GM19099 (cell line): ENCODE data around the gene GRK7.

ENCODE experiments used
- POLR2A ChIP-seq: IDR thresholded peaks from 3 replicates; pipeline ENCODE4 v1.6.1; 2011; ENCODE audit warnings: low read depth; ENCODE audit not compliant: insufficient read length; ENCODE audit errors: extremely low read depth

The GRK7 gene, protein sequence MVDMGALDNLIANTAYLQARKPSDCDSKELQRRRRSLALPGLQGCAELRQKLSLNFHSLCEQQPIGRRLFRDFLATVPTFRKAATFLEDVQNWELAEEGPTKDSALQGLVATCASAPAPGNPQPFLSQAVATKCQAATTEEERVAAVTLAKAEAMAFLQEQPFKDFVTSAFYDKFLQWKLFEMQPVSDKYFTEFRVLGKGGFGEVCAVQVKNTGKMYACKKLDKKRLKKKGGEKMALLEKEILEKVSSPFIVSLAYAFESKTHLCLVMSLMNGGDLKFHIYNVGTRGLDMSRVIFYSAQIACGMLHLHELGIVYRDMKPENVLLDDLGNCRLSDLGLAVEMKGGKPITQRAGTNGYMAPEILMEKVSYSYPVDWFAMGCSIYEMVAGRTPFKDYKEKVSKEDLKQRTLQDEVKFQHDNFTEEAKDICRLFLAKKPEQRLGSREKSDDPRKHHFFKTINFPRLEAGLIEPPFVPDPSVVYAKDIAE (N-terminal part only)

DNA sequence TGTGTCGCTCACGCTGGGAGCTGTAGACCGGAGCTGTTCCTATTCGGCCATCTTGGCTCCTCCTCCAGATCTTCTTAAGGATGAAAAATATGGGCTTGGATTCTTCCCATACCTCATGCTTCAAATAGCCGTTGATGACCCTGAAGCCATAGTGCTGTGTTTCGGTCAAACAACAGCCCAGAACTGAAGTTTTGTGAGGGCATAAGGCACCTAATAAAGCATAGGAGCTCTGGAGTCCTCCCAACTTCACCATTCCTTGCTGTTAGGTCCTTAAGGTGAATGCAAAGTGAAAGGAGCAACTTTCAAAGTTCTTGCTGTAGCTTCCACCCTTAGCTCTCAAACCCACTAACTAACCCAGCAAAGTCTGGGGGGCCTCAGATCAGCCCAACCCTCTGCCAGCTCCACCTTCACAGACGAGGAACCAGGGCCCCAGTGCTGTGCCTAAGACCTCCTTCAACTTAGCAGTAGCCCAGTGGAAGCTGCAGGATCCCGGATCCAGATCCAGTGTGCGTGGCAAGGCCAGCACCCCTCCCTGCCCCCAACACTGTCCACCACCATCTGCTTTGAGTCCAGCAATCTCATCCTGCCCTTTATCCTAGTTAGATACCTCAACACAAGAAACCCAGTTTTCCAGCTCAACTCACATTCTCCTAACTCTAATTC is at the start of gene GRK7:
Gene GRK7, plus strand, starts transcription at position 321 of the 663 bp plus-strand sequence. CDS start 14,877 bp downstream, outside the sequence.
- TF ChIP-seq POLR2A = no peak

DNA sequence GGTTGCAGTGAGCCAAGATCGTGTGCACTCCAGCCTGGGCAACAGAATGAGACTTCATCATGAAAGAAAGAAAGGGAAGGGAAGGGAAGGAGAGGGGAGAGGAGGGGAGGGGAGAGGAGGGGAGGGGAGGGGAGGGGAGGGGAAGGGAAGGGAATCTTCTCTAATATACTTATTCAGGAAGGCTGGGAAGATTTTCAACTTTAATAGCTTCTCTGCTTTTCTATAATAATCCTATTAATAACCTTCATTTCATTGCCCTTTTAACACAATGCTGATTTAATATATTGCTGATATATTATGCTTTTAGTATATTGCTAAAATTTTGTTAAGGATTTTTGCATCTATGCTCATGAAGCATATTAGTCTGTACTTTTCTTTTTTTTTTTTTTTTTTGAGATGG is 48.5 kb upstream of the GRK7 start:
- no peak for TF ChIP-seq POLR2A

DNA sequence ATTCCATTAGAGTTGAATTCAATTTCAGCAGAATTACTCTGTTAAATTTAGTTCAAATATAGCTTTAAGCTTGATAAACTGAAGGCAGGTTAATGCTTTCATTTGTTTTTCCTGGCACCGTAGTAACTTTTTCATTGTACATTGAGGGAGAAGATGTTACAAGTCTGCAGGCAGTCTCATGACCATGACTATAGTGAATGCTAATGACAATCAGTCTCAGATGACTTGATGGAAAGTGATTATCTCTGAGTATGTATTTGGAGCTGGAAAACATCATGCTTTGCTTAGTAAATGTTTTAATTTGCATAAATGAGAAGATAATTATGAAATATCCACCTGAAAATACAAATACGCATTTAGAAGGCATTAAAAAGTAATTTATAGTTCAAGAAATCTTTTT is 41.1 kb upstream of the GRK7 start:
- TF ChIP-seq POLR2A = no peak

DNA sequence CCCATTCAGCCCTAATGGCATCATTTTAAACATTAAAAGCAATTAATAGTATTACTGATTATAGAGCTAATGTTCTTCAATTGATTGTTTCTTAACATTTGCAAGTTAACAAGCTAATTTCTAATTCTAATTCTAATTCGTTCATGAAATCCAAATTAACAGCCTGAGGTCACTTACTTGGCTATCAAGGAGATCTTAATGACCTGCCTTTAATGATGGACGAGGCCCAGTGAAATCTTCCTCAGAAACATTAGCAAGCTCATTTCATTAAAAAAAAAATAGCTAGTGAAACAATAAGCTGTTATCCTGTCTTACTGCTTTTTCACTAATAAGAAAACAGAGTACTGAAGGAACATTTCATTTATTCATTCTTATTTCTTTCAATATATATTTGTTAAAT is 40.6 kb upstream of the GRK7 start:
- no peak for TF ChIP-seq POLR2A

DNA sequence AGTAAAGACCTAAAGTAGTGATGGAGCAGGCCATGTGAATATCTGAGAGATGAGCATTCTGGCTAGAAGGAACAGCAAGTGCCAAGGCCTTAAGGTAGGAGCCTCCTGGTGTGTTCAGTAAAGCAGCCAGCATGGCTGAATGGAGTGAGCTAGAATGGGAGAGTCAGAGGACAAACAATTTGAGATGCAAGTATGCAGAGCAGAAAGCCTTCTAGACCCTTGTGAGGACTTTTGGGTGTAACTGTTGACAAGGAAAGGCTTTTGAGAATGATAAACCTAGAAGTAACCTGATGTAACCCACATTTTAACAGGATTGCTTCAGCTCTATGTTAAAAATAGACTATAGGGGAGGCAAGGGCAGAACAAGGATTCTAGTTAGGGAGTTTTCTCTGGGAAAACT is 40.0 kb upstream of the GRK7 start:
- no peak for TF ChIP-seq POLR2A

DNA sequence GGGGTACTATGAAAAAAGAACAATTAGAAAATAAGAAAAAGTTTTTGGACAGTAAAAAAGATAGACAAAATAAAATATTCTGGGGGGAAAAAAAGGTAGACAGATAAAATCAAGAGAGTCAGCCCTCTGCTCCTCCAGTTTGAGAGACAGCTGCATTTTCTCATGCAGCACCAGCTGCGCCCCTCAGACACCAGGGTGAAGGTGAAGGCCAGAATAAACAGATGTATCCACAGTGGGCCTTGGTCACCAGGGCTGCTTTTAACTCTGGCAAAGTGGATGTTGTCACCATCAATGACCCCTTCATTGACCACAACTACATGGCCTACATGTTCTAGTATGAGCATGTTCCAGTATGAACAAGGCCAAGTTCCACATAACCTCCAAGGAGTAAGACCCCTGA is 39.0 kb upstream of the GRK7 start:
- no peak for TF ChIP-seq POLR2A

DNA sequence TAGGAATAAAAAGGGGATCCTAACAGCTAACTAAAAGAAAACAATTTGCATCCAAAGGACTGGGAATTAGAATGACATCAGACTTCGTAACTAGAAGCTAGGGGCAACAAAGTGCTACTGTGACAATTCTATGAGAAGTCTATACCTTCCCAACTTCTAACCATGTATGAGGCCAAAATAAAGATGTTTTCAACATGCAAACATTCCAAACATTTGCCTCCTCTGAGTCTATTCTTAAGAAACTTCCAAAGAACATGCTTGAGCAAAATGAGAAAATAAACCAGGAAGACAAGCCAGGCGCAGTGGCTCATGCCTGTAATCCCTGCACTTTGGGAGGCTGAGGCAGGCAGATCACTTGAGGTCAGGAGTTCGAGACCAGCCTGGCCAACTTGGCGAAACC is 38.2 kb upstream of the GRK7 start:
- no peak for TF ChIP-seq POLR2A

DNA sequence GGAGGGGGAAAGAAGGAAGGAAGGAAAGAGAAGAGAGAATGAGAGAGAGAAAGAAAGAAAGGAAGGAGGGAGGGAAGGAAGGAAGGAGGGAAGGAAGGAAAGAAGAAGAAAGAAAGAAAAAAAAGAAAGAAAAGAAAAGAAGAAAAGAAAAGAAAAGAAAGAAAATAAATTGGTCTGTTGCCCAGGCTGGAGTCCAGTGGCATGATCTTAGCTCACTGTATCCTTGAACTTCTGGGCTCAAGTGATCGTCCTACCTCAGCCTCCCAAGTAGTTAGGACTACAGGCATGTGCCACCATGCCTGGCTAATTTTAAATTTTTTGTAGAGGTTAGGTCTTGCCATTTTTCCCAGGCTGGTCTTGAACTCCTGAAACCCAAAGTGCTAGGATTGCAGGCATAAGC is 36.7 kb upstream of the GRK7 start:
- TF ChIP-seq POLR2A = no peak

DNA sequence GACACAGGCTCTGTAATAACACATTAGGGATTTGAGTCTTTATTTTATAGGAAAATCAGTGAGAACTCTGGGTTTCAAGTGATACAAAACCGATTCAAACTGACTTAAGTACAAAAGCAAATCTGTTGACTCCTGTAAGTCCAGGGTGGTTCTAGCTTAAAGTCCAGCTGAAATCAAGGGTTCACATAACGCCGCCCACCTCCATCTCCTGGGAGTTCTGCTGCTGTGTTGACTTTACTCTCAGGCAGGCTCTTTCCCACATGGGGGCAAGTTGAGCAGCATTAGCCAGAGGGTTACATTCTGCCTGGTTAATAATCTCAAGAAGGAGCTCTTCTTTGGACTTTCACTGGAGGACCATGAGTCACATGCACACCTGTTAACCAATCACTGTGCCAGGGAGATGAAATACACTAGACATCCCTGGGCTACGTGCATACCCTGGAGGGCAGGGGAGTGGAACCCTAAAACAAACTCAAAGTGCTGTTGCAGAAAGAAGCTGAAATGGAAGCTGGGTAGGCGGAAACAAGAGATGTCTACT is 34.8 kb upstream of the GRK7 start:
- TF ChIP-seq POLR2A = no peak

DNA sequence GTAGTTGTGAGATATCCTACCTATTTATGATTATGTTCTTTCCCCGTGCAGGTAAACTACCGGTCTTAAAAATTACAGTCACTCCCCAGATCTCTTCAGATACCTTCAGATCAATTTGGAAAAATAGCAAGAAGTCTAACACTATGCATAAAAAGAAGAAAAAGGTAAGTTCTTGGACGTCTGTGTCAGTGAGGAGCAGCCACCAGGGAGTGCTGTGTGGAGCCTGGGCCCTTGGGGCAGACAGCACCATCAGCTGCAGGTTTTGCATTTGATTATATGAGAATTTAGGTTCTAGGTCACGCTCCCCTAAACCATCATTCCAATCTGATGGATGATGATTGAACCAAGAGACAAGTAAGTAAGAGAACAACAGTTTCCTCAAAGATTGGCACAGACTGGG is 34.0 kb upstream of the GRK7 start:
- no peak for TF ChIP-seq POLR2A

DNA sequence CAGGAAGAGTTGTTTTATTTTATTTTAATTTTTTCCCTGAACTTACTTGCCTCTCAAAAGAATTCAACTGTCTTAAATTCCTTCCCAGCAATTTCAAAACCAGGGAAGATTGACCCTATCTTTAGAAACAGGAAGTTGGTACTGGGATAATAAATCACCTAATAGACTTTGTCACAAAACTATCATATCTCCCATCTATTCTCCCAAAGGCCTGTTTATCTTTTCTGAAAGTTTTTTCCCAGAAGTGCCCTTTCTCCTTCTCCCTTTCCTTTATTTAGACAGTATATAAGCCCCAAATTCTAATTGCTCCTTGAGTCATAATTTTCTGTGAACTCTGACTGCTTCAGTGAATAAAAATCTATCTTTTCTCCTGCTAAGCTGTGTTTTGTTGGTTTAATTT is 28.0 kb upstream of the GRK7 start:
- TF ChIP-seq POLR2A = no peak

DNA sequence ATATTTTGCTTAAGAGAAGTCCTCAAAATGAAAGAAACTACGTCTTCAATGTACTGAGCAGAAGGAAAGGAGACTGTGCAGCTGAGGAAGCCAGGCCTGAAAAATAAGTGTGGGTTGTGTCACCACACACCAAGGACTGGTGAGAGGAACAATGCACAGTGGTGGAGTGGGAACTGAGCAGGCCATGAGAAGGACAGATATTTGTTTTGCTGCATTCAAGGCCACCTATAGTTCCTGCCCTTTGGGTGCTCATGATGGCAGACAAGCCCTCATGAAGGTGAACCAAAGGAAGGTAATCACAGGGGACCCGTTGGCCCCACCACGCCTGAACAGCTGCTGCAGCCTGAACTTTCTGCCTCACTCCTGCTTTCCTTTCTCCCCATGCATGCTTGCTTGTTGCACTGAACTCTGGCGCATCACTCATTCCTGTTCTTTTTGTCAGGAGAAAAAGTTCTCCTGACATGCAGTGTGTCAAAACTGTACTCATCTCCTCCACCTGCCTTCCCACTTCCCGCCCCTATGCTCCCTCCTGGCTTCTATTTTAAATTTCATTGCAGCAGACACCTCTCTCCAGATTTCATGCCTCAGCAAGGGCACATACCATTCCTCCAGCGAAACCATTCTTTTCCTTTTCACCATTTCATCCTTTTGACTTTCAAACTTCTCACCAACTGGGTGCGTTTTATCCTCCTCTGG is 27.3 kb upstream of the GRK7 start:
- TF ChIP-seq POLR2A = no peak

DNA sequence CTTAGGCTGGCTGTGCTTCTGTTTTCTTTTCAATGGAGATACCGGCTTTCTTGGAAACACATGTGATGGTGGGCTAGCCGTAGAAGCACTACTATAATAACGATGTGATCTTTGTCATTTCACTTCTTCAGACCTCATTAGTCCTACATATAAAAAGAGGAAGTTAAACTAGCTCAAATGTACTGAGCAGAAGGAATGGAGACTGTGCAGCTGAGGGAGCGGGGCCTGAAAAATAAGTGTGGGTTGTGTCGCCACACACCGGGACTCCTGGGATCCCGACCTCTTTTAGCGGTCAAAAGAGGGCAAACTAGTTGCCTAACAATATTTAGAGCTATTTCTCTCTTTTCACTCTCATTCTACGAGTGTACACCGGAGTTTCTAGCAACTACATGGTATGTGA is 26.1 kb upstream of the GRK7 start:
- TF ChIP-seq POLR2A = no peak

DNA sequence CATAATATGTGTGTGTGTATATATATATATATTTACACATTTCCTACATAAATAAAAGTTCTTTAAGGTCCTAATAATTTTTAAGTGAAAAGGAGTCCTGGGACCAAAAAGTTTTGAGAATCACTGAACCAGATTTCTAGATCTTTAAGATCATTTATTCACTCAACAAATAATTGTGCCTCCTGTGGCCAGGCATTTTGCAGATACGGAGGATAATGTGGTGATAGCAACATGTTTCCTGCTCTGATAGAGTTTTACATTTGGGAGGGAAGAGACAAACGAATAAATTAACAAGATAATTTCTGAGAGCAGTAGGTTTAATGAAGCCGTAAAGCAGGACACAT is 25.6 kb upstream of the GRK7 start:
- TF ChIP-seq POLR2A = no peak
